Islet precursor cell (in vitro differentiated cells): ENCODE results near the gene BEAN1.

Experiments
- DNase-seq: peaks from one replicate; pipeline ENCODE4 v3.0.0-alpha.2; 2018

The BEAN1 gene

GRCh38 chr16:66471716-66472393 is 44.8 kb downstream of the BEAN1 start:
- DNase-seq: no peak

GRCh38 chr16:66473051-66473571 is 46.0 kb downstream of the BEAN1 start:
- DNase-seq: no peak

- no peak for DNase-seq
Measured at GRCh38 chr16:66473654-66474519, 46.8 kb downstream of the BEAN1 start.

GRCh38 chr16:66474750-66475199 is 47.7 kb downstream of the BEAN1 start:
- DNase-seq: no peak

GRCh38 chr16:66475232-66475631 is 48.1 kb downstream of the BEAN1 start:
- DNase-seq: no peak

GRCh38 chr16:66476328-66477027 is 49.4 kb downstream of the BEAN1 start:
- peak; percentile 74 for DNase-seq

- peak; percentile 50 for DNase-seq
Measured at GRCh38 chr16:66477028-66477515, 50.0 kb downstream of the BEAN1 start.

GRCh38 chr16:66478733-66479511 is 51.8 kb downstream of the BEAN1 start:
- peak; percentile 84 for DNase-seq

GRCh38 chr16:66479661-66480264 is 52.7 kb downstream of the BEAN1 start:
- no peak for DNase-seq

- DNase-seq: peak; percentile 43
Measured at GRCh38 chr16:66480265-66481080, 53.4 kb downstream of the BEAN1 start.

GRCh38 chr16:66481081-66481942 is 54.2 kb downstream of the BEAN1 start:
- DNase-seq: no peak

GRCh38 chr16:66481943-66482390 is 54.9 kb downstream of the BEAN1 start:
- no peak for DNase-seq

- DNase-seq: peak; percentile 94
Measured at GRCh38 chr16:66483689-66484452, 56.8 kb downstream of the BEAN1 start.

GRCh38 chr16:66484453-66485213 is 57.5 kb downstream of the BEAN1 start:
- peak; percentile 47 for DNase-seq

- DNase-seq: no peak
Measured at GRCh38 chr16:66485376-66485775, 58.3 kb downstream of the BEAN1 start.

- DNase-seq: no peak
Measured at GRCh38 chr16:66486199-66486772, 59.2 kb downstream of the BEAN1 start.

- DNase-seq: peak; percentile 76
Measured at GRCh38 chr16:66486773-66487579, 59.9 kb downstream of the BEAN1 start.
